ENCODE data around the gene NINJ2.

Gene NINJ2

GRCh38 chr12:546265-546919, 116.9 kb downstream of the NINJ2 start:
- no peak for DNase-seq

- no peak for DNase-seq
Measured at GRCh38 chr12:545835-546234, 117.4 kb downstream of the NINJ2 start.

GRCh38 chr12:544941-545635, 118.2 kb downstream of the NINJ2 start:
- DNase-seq: no peak

GRCh38 chr12:544142-544541, 119.1 kb downstream of the NINJ2 start:
- DNase-seq: no peak

GRCh38 chr12:543114-543451, 120.2 kb downstream of the NINJ2 start:
- DNase-seq: no peak

GRCh38 chr12:542395-543113, 120.7 kb downstream of the NINJ2 start:
- no peak for DNase-seq

GRCh38 chr12:541676-542324, 121.4 kb downstream of the NINJ2 start:
- no peak for DNase-seq

- DNase-seq: no peak
Measured at GRCh38 chr12:539540-540310, 123.5 kb downstream of the NINJ2 start.

- peak; percentile 87 for DNase-seq
Measured at GRCh38 chr12:538731-539539, 124.3 kb downstream of the NINJ2 start.

- DNase-seq: peak; percentile 91
Measured at GRCh38 chr12:537772-538171, 125.5 kb downstream of the NINJ2 start.

GRCh38 chr12:536751-537245, 126.4 kb downstream of the NINJ2 start:
- no peak for DNase-seq

- no peak for DNase-seq
Measured at GRCh38 chr12:535396-535795, 127.8 kb downstream of the NINJ2 start.

- no peak for DNase-seq
Measured at GRCh38 chr12:534216-534615, 129.0 kb downstream of the NINJ2 start.

GRCh38 chr12:533718-534117, 129.5 kb downstream of the NINJ2 start:
- DNase-seq: no peak

- DNase-seq: no peak
Measured at GRCh38 chr12:532908-533565, 130.2 kb downstream of the NINJ2 start.

- DNase-seq: no peak
Measured at GRCh38 chr12:531951-532585, 131.2 kb downstream of the NINJ2 start.

- no peak for DNase-seq
Measured at GRCh38 chr12:530821-531220, 132.4 kb downstream of the NINJ2 start.

GRCh38 chr12:530308-530707, 132.9 kb downstream of the NINJ2 start:
- no peak for DNase-seq

- DNase-seq: no peak
Measured at GRCh38 chr12:527729-528128, 135.5 kb downstream of the NINJ2 start.

- no peak for DNase-seq
Measured at GRCh38 chr12:527241-527640, 136.0 kb downstream of the NINJ2 start.

GRCh38 chr12:526089-526488, 137.2 kb downstream of the NINJ2 start:
- DNase-seq: no peak

Measured in NCI-H2029 (cell line).